ENCODE results near the gene MS4A8.

- TF ChIP-seq CTCF (conservative IDR thresholded peaks at IDR 0.05; ENCODE audit: low read depth, low read length) (no peak), USF2 (IDR thresholded peaks at IDR 0.05; ENCODE audit: low read depth, low read length) (no peak), RFX5 (IDR thresholded peaks at IDR 0.05; ENCODE audit: low read depth, low read length) (no peak)
Measured at GRCh38 chr11:60757231-60757800, 57.9 kb downstream of the MS4A8 start.

All from IMR-90 (cell line).